T-cell (primary cell): Measurements from ENCODE around the gene RHOF. TPM values are rescaled to one million over a fixed set of nuclear protein-coding genes. Genes with fewer than 3 reads are reported as not detected.

Experiments
- ATAC-seq, 4 experiments: fragments of 200-7000 bp in 3 of 4; fragments of 150-1000 bp in 1 of 4; cut with Tn5 transposase; replicated peaks in 1 of 4; 1 replicate in 3 of 4; 2 replicates in 1 of 4; pipeline ENCODE4 v1.10.0; 2021; ENCODE audit warnings: moderate library complexity in 3 of 4, mild to moderate bottlenecking in 2 of 4, moderate number of reproducible peaks in 1 of 4
- CTCF ChIA-PET, 2 donors: fragments of 300-600 bp; sonication (Branson Sonifier 250); formaldehyde crosslinking; loops; one replicate each; lab custom pipeline; 2022; ENCODE audit warnings: antibody characterized with exemption in 2 of 2; lab: Charles Lee
- POLR2A ChIA-PET, 2 donors: fragments of 300-600 bp; sonication (Branson Sonifier 250); formaldehyde crosslinking; loops; one replicate each; lab custom pipeline; 2022; ENCODE audit warnings: antibody characterized with exemption in 2 of 2; lab: Charles Lee
- DNase-seq, 35 experiments: peaks; one replicate each; pipeline versions ENCODE4 v3.0.0 to v3.0.0-alpha.2; 2013 to 2023
- H3K27ac ChIP-seq: one replicate; pipeline ENCODE4 v1.5.1; 2013; ENCODE audit warnings: low read length
- H3K27me3 ChIP-seq, 2 experiments: replicated peaks in 1 of 2; 1 replicate in 1 of 2; 2 replicates in 1 of 2; pipeline versions ENCODE4 v1.6.1 to v1.7.0; 2013; ENCODE audit warnings: low read length in 1 of 2, mixed read lengths in 1 of 2; ENCODE audit not compliant: control insufficient read depth in 2 of 2, insufficient read depth in 2 of 2; ENCODE audit errors: extremely low read depth in 1 of 2
- H3K36me3 ChIP-seq, 2 donors: 1 replicate in 1 of 2; 2 replicates in 1 of 2; pipeline versions ENCODE4 v1.6.1 to v1.7.0; 2013; ENCODE audit warnings: low read length in 1 of 2; ENCODE audit not compliant: control insufficient read depth in 2 of 2, insufficient read depth in 1 of 2; ENCODE audit errors: extremely low read depth in 1 of 2
- H3K4me1 ChIP-seq, 2 experiments: 1 replicate in 1 of 2; 2 replicates in 1 of 2; pipeline versions ENCODE4 v1.6.1 to v1.7.0; 2013; ENCODE audit warnings: low read length in 2 of 2, mixed read lengths in 1 of 2; ENCODE audit not compliant: insufficient read depth in 2 of 2, control insufficient read depth in 1 of 2; ENCODE audit errors: extremely low read depth in 1 of 2
- H3K4me3 ChIP-seq, 2 donors: 1 replicate in 1 of 2; 2 replicates in 1 of 2; pipeline versions ENCODE4 v1.5.1 to v1.7.0; 2013; ENCODE audit warnings: mild to moderate bottlenecking in 2 of 2, low read length in 1 of 2, moderate library complexity in 1 of 2; ENCODE audit not compliant: control insufficient read depth in 1 of 2; ENCODE audit errors: extremely low read depth in 1 of 2
- H3K9me3 ChIP-seq: 2 replicates; pipeline ENCODE4 v1.7.0; 2013
- H3K27ac Mint-ChIP-seq, 2 donors: one replicate each; pipeline ENCODE4 v1.8.0; 2020 to 2021; ENCODE audit warnings: mild to moderate bottlenecking in 2 of 2, mixed read lengths in 2 of 2
- H3K27me3 Mint-ChIP-seq, 2 donors: one replicate each; pipeline ENCODE4 v1.8.0; 2021 to 2022; ENCODE audit warnings: mixed read lengths in 2 of 2
- H3K36me3 Mint-ChIP-seq: one replicate; pipeline ENCODE4 v1.8.0; 2021; ENCODE audit warnings: mixed read lengths
- H3K4me1 Mint-ChIP-seq, 3 donors: one replicate each; pipeline ENCODE4 v1.8.0; 2020 to 2022; ENCODE audit warnings: mixed read lengths in 3 of 3, mild to moderate bottlenecking in 1 of 3
- H3K4me3 Mint-ChIP-seq, 3 donors: one replicate each; pipeline ENCODE4 v1.8.0; 2020 to 2022; ENCODE audit warnings: mild to moderate bottlenecking in 3 of 3, mixed read lengths in 3 of 3, moderate library complexity in 3 of 3
- H3K9me3 Mint-ChIP-seq, 3 donors: one replicate each; pipeline ENCODE4 v1.8.0; 2020 to 2022; ENCODE audit warnings: mixed read lengths in 3 of 3
- WGBS: methylation state at CpG from one replicate; pipeline ENCODE4 v1.1.5; 2013; ENCODE audit warnings: missing lambda C conversion rate; ENCODE audit not compliant: insufficient coverage; 5-methylcytosine and 5-hydroxymethylcytosine counted together
- total RNA-seq, 35 experiments: library from RNA in 6 of 35; stranded (reverse) in 6 of 35; fragments of 120-200 nt in 1 of 35; gene quantifications; one replicate each; pipeline versions ENCODE4 v1.2.1 to v1.2.4 and lab custom pipeline; 2013 to 2026

RHOF gene
- total RNA-seq, 5 donors from 2014 or later (not counting 1 experiment from before 2014, with no cell fraction given) = 137 to 158 (median 145) TPM

GRCh38 chr12:121789800-121790728 is 3.4 kb downstream of the RHOF start:
- peaks cover 75 to 82% (median 79%) of the 10 kb centered on the region in 3 donors for H3K4me1 Mint-ChIP-seq
- H3K9me3 Mint-ChIP-seq = no peaks in the 10 kb centered on the region
- Histone ChIP-seq H3K9me3 (no peaks in the 10 kb centered on the region), H3K27ac (peak overlapping the region; percentile 97), H3K36me3 (peaks cover 0 to 12% of the 10 kb centered on the region in 2 donors), H3K27me3 (no peaks in the 10 kb centered on the region), H3K4me1 (peaks cover 45 to 91% of the 10 kb centered on the region in 2 experiments), H3K4me3 (peak overlapping the region; percentile 58 to 74)
- peak overlapping the region; percentile 100 for H3K27ac Mint-ChIP-seq
- no peaks in the 10 kb centered on the region for H3K27me3 Mint-ChIP-seq
- H3K4me3 Mint-ChIP-seq = peak overlapping the region; percentile 89 to 94 (median 89)
- POLR2A ChIA-PET = interaction anchor here (0.5 to 1.6 kb wide), 7 partner anchors 8 to 21 kb away, joined by 3 to 11 read pairs (median 4); no protein-coding TSS in a partner anchor
- CTCF ChIA-PET = interaction anchor here in 1 of 2 donors (0.5 to 1.9 kb wide), 9 partner anchors 9 to 104 kb away, joined by 3 to 10 read pairs (median 6); partner anchors contain the start of genes PSMD9 and TMEM120B
- ATAC-seq (peak; percentile 65 to 68 (median 66)), DNase-seq (peak; percentile 86 to 98 (median 95))
- 15% methylated on average over 22 of the region's 28 CpGs for WGBS
- peaks cover 9% of the 10 kb centered on the region for H3K36me3 Mint-ChIP-seq

GRCh38 chr12:121789233-121789781 is 4.2 kb downstream of the RHOF start:
- no peaks in the 10 kb centered on the region for H3K27me3 Mint-ChIP-seq
- Histone ChIP-seq H3K4me1 (peaks cover 47 to 91% of the 10 kb centered on the region in 2 experiments), H3K36me3 (peaks cover 0 to 15% of the 10 kb centered on the region in 2 donors), H3K27ac (peak overlapping the region; percentile 97), H3K27me3 (no peaks in the 10 kb centered on the region), H3K4me3 (peak overlapping the region; percentile 58 to 74), H3K9me3 (no peaks in the 10 kb centered on the region)
- ChIA-PET POLR2A (interaction anchor here (0.7 to 1.6 kb wide), 5 partner anchors 8 to 13 kb away, joined by 3 to 11 read pairs (median 4); no protein-coding TSS in a partner anchor), CTCF (interaction anchor here in 1 of 2 donors (0.9 to 1.9 kb wide), 8 partner anchors 10 to 103 kb away, joined by 3 to 10 read pairs (median 6); partner anchors contain the start of genes PSMD9 and TMEM120B)
- DNase-seq = peak in 11 of 35 experiments; percentile 38 to 78 (median 54)
- peaks cover 75 to 82% (median 79%) of the 10 kb centered on the region in 3 donors for H3K4me1 Mint-ChIP-seq
- WGBS = 0% methylated on average over 10 of the region's 13 CpGs
- H3K27ac Mint-ChIP-seq = peak overlapping the region; percentile 100
- peak overlapping the region; percentile 89 to 94 (median 89) for H3K4me3 Mint-ChIP-seq
- no peaks in the 10 kb centered on the region for H3K9me3 Mint-ChIP-seq
- peak; percentile 1 to 28 (median 20) for ATAC-seq
- H3K36me3 Mint-ChIP-seq = peaks cover 12% of the 10 kb centered on the region

GRCh38 chr12:121788176-121788818 is 5.2 kb downstream of the RHOF start:
- Mint-ChIP-seq H3K4me1 (peaks cover 83 to 88% (median 88%) of the 10 kb centered on the region in 3 donors), H3K27ac (peak overlapping the region; percentile 100), H3K36me3 (peaks cover 15% of the 10 kb centered on the region), H3K9me3 (no peaks in the 10 kb centered on the region), H3K4me3 (peak overlapping the region; percentile 58 to 94 (median 73)), H3K27me3 (no peaks in the 10 kb centered on the region)
- H3K27ac ChIP-seq = peak overlapping the region; percentile 97
- DNase-seq = peak in 1 of 35 experiments; percentile 27
- ChIA-PET POLR2A (interaction anchor here (0.6 to 1.2 kb wide), 6 partner anchors 11 to 1364 kb away, joined by 3 to 13 read pairs (median 3); no protein-coding TSS in a partner anchor), CTCF (interaction anchor here (0.7 kb wide), 2 partner anchors 13 to 23 kb away, joined by 3 to 11 read pairs; no protein-coding TSS in a partner anchor)
- no peaks in the 10 kb centered on the region for H3K9me3 ChIP-seq
- peaks cover 0 to 15% of the 10 kb centered on the region in 2 donors for H3K36me3 ChIP-seq
- WGBS = no CpG with 5 or more reads among the region's 7 CpGs
- H3K27me3 ChIP-seq = no peaks in the 10 kb centered on the region
- no peak for ATAC-seq
- peak overlapping the region; percentile 25 to 58 for H3K4me3 ChIP-seq
- H3K4me1 ChIP-seq = peaks cover 51 to 94% of the 10 kb centered on the region in 2 experiments

- ATAC-seq = peak in 3 of 4 experiments; percentile 2 to 26 (median 24)
- CTCF ChIA-PET = interaction anchor here (0.6 to 1.2 kb wide), 5 partner anchors 10 to 106 kb away, joined by 3 to 11 read pairs (median 5); no protein-coding TSS in a partner anchor
- WGBS = 10% methylated on average over 4 of the region's 17 CpGs
Observed at GRCh38 chr12:121787063-121788025, 6.1 kb downstream of the RHOF start.

GRCh38 chr12:121786440-121786825 is 7.1 kb downstream of the RHOF start:
- Mint-ChIP-seq H3K9me3 (no peaks in the 10 kb centered on the region), H3K27me3 (no peaks in the 10 kb centered on the region), H3K4me1 (peaks cover 88 to 97% (median 94%) of the 10 kb centered on the region in 3 donors), H3K27ac (peak overlapping the region; percentile 100), H3K4me3 (peak overlapping the region; percentile 73 to 94 (median 77)), H3K36me3 (peaks cover 17% of the 10 kb centered on the region)
- 0% methylated on average over 3 of the region's 6 CpGs for WGBS
- DNase-seq = peak in 18 of 35 experiments; percentile 37 to 66 (median 56)
- Histone ChIP-seq H3K27ac (peak overlapping the region; percentile 97), H3K4me1 (peaks cover 49 to 99% of the 10 kb centered on the region in 2 experiments), H3K9me3 (no peaks in the 10 kb centered on the region), H3K4me3 (peak overlapping the region; percentile 30 to 60), H3K27me3 (no peaks in the 10 kb centered on the region), H3K36me3 (peaks cover 2 to 22% of the 10 kb centered on the region in 2 donors)
- no peak for ATAC-seq
- ChIA-PET POLR2A (interaction anchor here (0.6 kb wide), 2 partner anchors 11 to 481 kb away, joined by 3 to 5 read pairs; no protein-coding TSS in a partner anchor), CTCF (interaction anchor here (0.5 to 1.2 kb wide), 2 partner anchors 9 to 338 kb away, joined by 3 to 6 read pairs; no protein-coding TSS in a partner anchor)

More at GRCh38 chr12:121787063-121788025, 6.1 kb downstream of the RHOF start:
- H3K9me3 ChIP-seq = no peaks in the 10 kb centered on the region
- no peaks in the 10 kb centered on the region for H3K27me3 ChIP-seq
- POLR2A ChIA-PET = interaction anchor here in 1 of 2 donors (0.6 to 1.2 kb wide), 6 partner anchors 10 to 1365 kb away, joined by 3 to 13 read pairs (median 3); no protein-coding TSS in a partner anchor
- Mint-ChIP-seq H3K27me3 (no peaks in the 10 kb centered on the region), H3K9me3 (no peaks in the 10 kb centered on the region), H3K4me3 (peak overlapping the region; percentile 73 to 94 (median 77)), H3K36me3 (peaks cover 15% of the 10 kb centered on the region), H3K4me1 (peaks cover 87 to 94% (median 94%) of the 10 kb centered on the region in 3 donors), H3K27ac (peak overlapping the region; percentile 100)
- H3K27ac ChIP-seq = peak overlapping the region; percentile 97
- peak overlapping the region; percentile 58 to 60 for H3K4me3 ChIP-seq
- H3K36me3 ChIP-seq = peaks cover 0 to 18% of the 10 kb centered on the region in 2 donors
- H3K4me1 ChIP-seq = peaks cover 50 to 99% of the 10 kb centered on the region in 2 experiments
- DNase-seq = peak in 22 of 35 experiments; percentile 34 to 77 (median 56)
